Right lung (tissue), 10 donors: Measurements from ENCODE around the gene SLC25A47. TPM values are rescaled to one million over a fixed set of nuclear protein-coding genes. Genes with fewer than 3 reads are reported as not detected.
"Not testable (repeated sequence)": the region's sequence is repeated elsewhere in the genome, so short reads cannot be mapped to it uniquely, and the experiment has no call there.

Experiments used
- DNase-seq, 2 donors: peaks; one replicate each; pipeline ENCODE4 v3.0.0-alpha.2; 2013
- long read RNA-seq, 8 donors: transcript quantifications; one replicate each; lab custom pipeline, GENCODE V29; 2026
- polyA plus RNA-seq, 5 donors: library from polyadenylated mRNA; unstranded; fragments of 120-200 nt; gene quantifications; one replicate each; pipeline versions ENCODE4 v1.2.1 to v1.2.3, GENCODE V29; 2013; ENCODE audit warnings: inconsistent platforms in 1 of 5, low replicate concordance in 1 of 5; ENCODE audit not compliant: insufficient read length in 5 of 5, insufficient read depth in 1 of 5

SLC25A47 gene, protein sequence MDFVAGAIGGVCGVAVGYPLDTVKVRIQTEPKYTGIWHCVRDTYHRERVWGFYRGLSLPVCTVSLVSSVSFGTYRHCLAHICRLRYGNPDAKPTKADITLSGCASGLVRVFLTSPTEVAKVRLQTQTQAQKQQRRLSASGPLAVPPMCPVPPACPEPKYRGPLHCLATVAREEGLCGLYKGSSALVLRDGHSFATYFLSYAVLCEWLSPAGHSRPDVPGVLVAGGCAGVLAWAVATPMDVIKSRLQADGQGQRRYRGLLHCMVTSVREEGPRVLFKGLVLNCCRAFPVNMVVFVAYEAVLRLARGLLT
- under 1 TPM in 2 of 5 donors, not detected in 3; 0.06 to 0.12 TPM for polyA plus RNA-seq
- long read RNA-seq, donor 1, result 0 reads
- long read RNA-seq, donor 2, result 0 reads
- long read RNA-seq, donor 3, result 0 reads
- long read RNA-seq, donor 4, result 0 reads
- long read RNA-seq, donor 5, result 0 reads
- long read RNA-seq, donor 6, result 0 reads
- long read RNA-seq, donor 7, result 0 reads
- long read RNA-seq, donor 8, result 0 reads

- no peak for DNase-seq
Measured at GRCh38 chr14:100323121-100323941, at the start of gene SLC25A47. Gene SLC25A47 (plus strand): TSS chr14:100323339. CDS start chr14:100323415, 76 bp downstream.

GRCh38 chr14:100274250-100274649 is 48.9 kb upstream of the SLC25A47 start:
- DNase-seq, result no peak

GRCh38 chr14:100275214-100275613 is 47.9 kb upstream of the SLC25A47 start:
- DNase-seq, result no peak

GRCh38 chr14:100278702-100279101 is 44.4 kb upstream of the SLC25A47 start:
- DNase-seq, result no peak

- DNase-seq, result no peak
Measured at GRCh38 chr14:100279133-100279532, 44.0 kb upstream of the SLC25A47 start.

DNA sequence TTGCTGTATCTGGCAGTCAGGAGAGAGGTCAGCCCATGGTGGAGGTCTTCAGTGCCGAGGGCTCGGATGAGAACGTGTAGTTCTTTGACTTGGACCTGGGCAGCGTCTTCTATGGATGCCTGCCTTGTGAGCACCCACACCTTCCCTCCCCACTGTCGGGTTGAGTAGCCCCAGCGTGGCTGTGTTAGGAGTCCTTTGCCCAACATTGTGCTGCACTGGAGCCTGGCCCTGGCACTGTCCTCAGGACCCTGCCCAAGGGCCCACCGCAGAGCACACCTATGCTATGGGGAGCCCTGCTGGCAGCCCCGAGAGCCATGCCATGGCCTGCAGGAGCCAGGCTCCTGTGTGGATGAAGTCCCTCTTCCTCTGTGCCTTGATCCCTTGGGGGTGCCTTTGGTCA is 43.6 kb upstream of the SLC25A47 start:
- no peak for DNase-seq

DNA sequence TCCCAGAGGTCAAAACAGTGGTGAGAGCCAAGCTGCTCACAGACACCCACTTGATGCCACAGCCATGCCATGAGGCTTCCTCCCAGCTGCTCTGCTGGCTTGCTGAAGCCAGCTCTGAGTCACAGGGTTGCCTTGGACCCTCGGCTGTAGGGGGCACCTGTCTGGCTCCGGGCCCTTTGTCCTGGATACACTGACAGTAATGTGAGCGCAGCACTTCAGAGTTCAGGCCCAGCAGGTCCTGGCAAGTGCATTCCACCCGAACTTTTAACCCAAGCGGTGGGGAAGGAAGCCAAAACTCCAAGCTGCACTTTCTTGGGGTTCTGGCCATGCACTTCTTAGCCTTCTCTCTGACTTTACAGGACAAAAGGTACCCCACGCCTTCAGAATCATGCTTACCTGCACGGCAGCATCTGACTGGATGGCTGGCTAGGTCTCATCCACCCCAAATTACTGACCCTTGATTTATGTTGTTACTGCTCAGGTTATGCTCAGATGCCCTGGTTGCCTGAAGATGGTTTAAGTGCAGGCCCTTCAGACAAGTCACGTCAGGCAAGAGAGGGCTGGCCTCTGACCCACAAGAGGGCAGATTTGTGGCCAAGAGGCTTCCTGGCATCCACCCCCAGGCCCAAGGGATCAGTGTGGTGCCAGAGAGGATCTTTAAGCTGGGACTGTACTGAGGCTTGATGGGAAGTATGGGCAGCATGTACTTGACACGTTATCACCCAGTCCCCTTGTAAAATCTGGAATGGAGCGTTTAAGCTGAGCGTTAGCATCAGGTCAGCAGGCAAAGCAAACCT is 41.7 kb upstream of the SLC25A47 start:
- peak in 1 of 2 donors; percentile 10 for DNase-seq

DNA sequence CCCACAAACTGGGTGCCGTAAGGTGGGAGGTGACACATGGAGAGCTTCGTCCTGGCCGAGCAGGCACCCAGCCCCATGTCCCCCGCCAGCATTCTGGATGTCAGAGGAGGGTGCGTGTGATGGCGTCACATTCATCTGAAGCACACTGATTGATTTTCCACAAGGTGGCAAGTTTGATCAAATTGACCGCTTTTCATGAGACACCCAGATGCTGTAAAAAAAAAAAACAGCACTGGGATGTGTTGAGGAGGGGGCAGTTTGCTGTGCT is 41.1 kb upstream of the SLC25A47 start:
- DNase-seq, result no peak

- no peak for DNase-seq
Measured at GRCh38 chr14:100282766-100283419, 40.2 kb upstream of the SLC25A47 start.

DNA sequence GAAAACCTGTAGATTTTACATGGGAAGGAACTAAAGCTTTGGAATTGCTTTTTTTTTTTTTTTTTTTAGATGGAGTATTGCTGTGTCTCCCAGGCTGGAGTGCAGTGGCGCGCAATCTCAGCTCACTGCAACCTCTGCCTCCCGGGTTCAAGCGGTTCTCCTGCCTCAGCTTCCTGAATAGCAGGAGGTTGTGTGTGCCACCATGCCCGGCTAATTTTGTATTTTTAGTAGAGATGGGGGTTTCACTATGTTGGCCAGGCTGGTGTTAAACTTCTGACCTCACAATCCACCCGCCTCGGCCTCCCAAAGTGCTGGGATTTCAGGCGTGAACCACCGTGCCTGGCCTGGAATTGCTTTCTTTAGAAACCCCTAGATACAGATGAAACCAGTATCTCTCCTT is 39.7 kb upstream of the SLC25A47 start:
- not testable (repeated sequence) for DNase-seq

DNA sequence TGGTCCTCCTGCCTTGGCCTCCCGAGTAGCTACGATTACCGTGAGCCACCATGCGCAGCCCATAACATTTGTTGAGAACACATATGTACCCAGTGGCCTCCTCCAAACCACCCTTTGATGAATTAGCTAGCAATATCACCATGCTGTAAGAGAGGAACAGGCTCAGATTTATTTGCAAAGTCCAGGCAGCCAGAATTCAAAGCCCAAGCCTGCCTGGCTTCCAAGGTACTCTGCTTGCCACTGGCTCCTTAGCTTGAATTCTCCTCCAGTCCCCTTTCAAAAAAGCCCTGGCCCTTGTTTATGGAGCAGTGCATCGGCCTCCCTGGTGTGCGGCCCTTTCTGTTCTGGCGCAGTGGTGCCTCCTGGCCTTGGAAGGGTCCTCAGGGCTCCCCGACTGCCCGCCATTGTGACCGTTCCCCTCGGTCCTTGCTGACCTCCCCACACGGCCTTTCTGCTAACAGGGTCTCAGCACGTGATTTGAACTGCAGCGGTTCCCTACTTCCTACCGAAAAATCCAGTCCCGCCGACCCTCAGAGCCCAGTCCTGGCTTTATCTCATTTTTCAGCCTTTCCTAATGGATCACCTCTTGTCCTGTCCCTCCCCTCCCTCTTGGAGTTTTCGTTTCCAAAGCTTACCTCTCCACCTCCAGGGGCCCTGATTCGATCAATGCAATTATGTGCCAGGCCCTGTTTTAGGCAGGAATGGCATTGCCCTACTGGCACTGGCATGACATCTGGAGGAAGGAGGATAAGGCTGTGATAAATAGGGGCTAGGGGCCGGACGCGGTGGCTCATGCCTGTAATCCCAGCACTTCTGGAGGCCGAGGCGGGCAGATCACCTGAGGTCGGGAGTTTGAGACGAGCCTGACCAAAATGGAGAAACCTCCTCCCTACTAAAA is 38.9 kb upstream of the SLC25A47 start:
- no peak for DNase-seq

- DNase-seq, result peak; percentile 74 to 76
Measured at GRCh38 chr14:100285021-100285912, 37.9 kb upstream of the SLC25A47 start.

DNA sequence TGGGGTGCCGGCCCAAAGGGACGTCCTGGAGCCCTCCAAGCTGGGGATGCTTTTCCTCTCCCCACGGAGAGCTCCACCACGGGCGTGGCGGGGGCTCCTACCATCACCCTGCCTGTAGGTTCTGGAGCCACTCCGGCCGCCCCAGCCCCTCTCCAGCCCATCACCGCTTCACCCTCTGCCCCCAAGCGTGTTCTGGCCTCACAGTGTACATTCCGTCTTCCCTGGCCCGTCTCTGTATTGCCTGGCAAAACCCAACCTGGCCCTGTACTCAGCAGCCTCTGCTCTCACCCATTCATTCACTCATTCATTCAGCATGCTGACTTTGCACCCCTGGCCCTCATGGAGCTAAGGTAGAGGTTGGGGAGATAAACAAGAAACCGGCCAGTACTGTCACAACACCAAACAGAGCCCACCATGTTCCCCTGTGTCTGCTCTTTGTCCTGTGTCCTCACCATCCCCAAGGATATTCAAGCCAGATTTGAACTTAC is 37.2 kb upstream of the SLC25A47 start:
- no peak for DNase-seq

DNA sequence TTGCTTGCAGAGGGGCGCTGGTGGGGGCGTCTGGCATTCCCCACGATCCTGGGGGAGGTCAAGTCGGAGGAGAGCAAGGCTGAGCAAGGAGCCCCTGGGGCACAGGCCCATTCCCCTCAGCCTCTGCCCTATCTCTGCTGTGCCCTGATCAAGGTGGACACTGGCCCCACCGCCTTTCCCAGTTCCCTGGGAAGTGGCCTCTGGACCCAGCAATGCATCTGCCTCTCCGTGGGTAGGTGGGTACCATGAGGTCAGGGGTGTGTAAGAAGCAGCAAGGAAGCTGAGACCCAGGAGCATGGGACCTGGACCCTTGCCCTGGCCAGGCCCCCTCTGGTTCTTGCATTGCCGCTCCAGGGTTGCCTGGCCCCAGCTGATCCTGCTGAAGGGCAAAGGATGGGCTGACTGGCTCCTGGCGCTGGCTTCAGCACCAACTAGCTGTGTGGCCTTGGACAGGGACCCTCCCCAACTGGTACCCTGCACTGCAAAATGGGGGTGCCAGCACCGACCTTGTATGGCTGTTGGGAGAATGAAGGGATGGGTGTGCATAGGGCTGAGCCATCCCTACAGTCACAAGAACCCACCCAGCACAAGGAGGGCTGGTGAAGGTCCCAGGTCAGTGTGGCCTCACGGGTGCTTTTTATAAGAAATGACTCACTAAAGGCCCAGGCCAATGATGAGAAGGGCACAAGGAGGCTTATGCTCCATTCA is 36.5 kb upstream of the SLC25A47 start:
- DNase-seq, result no peak

GRCh38 chr14:100287202-100287997 is 35.7 kb upstream of the SLC25A47 start:
- DNase-seq, result no peak

GRCh38 chr14:100287998-100288295 is 35.2 kb upstream of the SLC25A47 start:
- DNase-seq, result not testable (repeated sequence)

GRCh38 chr14:100288382-100289185 is 34.6 kb upstream of the SLC25A47 start:
- DNase-seq, result no peak
